HepG2 (cell line): ENCODE data around the gene CASD1. TPM values are rescaled to one million over a fixed set of nuclear protein-coding genes. Genes with fewer than 3 reads are reported as not detected.

Source experiments
- ARNT2 ChIP-seq: sonication (generic); formaldehyde crosslinking; IDR thresholded peaks from 2 replicates; pipeline ENCODE4 v1.8.0; 2022; ENCODE audit warnings: mild to moderate bottlenecking, low read depth, missing genetic modification reagents, moderate library complexity
- ARNTL ChIP-seq: sonication (generic); formaldehyde crosslinking; IDR thresholded peaks from 2 replicates; pipeline ENCODE4 v1.4.0; 2020; ENCODE audit warnings: mild to moderate bottlenecking, missing genetic modification reagents
- CEBPB ChIP-seq: IDR thresholded peaks from 2 replicates; pipeline ENCODE4 v1.6.1; 2011; ENCODE audit warnings: low read depth, low read length, improper control_type of control experiment, borderline replicate concordance
- CEBPG ChIP-seq: IDR thresholded peaks from 2 replicates; pipeline ENCODE4 v1.6.1; 2016
- GATAD2A ChIP-seq: IDR thresholded peaks from 2 replicates; pipeline ENCODE4 v1.6.1; 2016
- GPBP1L1 ChIP-seq: sonication (generic); formaldehyde crosslinking; IDR thresholded peaks from 2 replicates; pipeline ENCODE4 v1.5.0; 2020; ENCODE audit warnings: mild to moderate bottlenecking, missing genetic modification reagents
- NCOA1 ChIP-seq: sonication (generic); formaldehyde crosslinking; IDR thresholded peaks from 2 replicates; pipeline ENCODE4 v1.9.0; 2021; ENCODE audit warnings: missing genetic modification reagents
- PHF20 ChIP-seq: sonication (generic); formaldehyde crosslinking; IDR thresholded peaks from 2 replicates; pipeline ENCODE4 v1.5.0; 2020; ENCODE audit warnings: mild to moderate bottlenecking, missing genetic modification reagents
- TEAD3 ChIP-seq: optimal IDR thresholded peaks from 2 replicates; pipeline ENCODE3; 2016; ENCODE audit warnings: borderline replicate concordance
- YEATS4 ChIP-seq: sonication (generic); formaldehyde crosslinking; IDR thresholded peaks from 2 replicates; pipeline ENCODE4 v1.4.0; 2020; ENCODE audit warnings: missing genetic modification reagents, borderline replicate concordance
- ZBTB1 ChIP-seq: sonication (generic); formaldehyde crosslinking; IDR thresholded peaks from 2 replicates; pipeline ENCODE4 v1.4.0; 2020; ENCODE audit warnings: missing genetic modification reagents, borderline replicate concordance
- ZNF407 ChIP-seq: sonication (generic); formaldehyde crosslinking; IDR thresholded peaks from one replicate; pipeline ENCODE4 v1.5.1; 2020; ENCODE audit warnings: mild to moderate bottlenecking, missing genetic modification reagents; ENCODE audit errors: not compliant biosample characterization
- ZNF546 ChIP-seq: sonication (generic); formaldehyde crosslinking; conservative IDR thresholded peaks from 2 replicates; pipeline ENCODE4 v1.8.1; 2023; ENCODE audit warnings: mild to moderate bottlenecking, missing genetic modification reagents
- ZNF644 ChIP-seq: IDR thresholded peaks from 2 replicates; pipeline ENCODE4 v1.6.1; 2016; ENCODE audit warnings: low read depth
- ZNF7 ChIP-seq: IDR thresholded peaks from 2 replicates; pipeline ENCODE4 v1.6.1; 2016; ENCODE audit warnings: missing biosample characterization, missing genetic modification reagents
- ZNF746 ChIP-seq: sonication (generic); formaldehyde crosslinking; IDR thresholded peaks from 2 replicates; pipeline ENCODE4 v1.8.0; 2022; ENCODE audit warnings: mild to moderate bottlenecking, missing genetic modification reagents
- ZNF839 ChIP-seq: sonication (generic); formaldehyde crosslinking; IDR thresholded peaks from 2 replicates; pipeline ENCODE4 v1.4.0; 2020; ENCODE audit warnings: missing genetic modification reagents, mild to moderate bottlenecking, borderline replicate concordance
- ZSCAN9 ChIP-seq: IDR thresholded peaks from 2 replicates; pipeline ENCODE4 v1.6.1; 2016; ENCODE audit warnings: borderline replicate concordance
- polyA plus RNA-seq, 8 experiments: library from polyadenylated mRNA; depleted of rRNA in 3 of 8; stranded (reverse) in 7 of 8; unstranded in 1 of 8; fragments of >200 nt; fragmentation: Illumina TruSeq in 4 of 8; extraction: Trizol in 4 of 8; gene quantifications; 2 replicates each; pipeline versions ENCODE4 v1.2.1 to v1.2.3, GENCODE V29; 2011 to 2016; ENCODE audit warnings: low read depth in 4 of 8, missing spikeins in 1 of 8, mixed read lengths in 1 of 8; ENCODE audit not compliant: insufficient read depth in 1 of 8
- total RNA-seq, 5 experiments: library from RNA; depleted of rRNA; stranded (reverse); fragments of >200 nt; fragmentation: Illumina TruSeq; extraction: Trizol; gene quantifications; 2 replicates each; pipeline ENCODE4 v1.2.3, GENCODE V29; 2016; ENCODE audit warnings: low read depth in 1 of 5
- TF ChIP-seq, protein P1 (sequence below): sonication (generic); formaldehyde crosslinking; IDR thresholded peaks from 2 replicates; pipeline ENCODE4 v1.8.1; 2023; ENCODE audit warnings: mild to moderate bottlenecking, moderate library complexity, missing genetic modification reagents
- TF ChIP-seq, protein P2 (sequence below): sonication (generic); formaldehyde crosslinking; IDR thresholded peaks from 2 replicates; pipeline ENCODE4 v1.5.0; 2020; ENCODE audit warnings: mild to moderate bottlenecking, missing genetic modification reagents, moderate library complexity

CASD1 gene
- total and polyA plus RNA-seq, 2 of the 13 experiments (the other 11 are each of a cell fraction or from before 2014, with no cell fraction given): 22.9 to 32.6 TPM

- TF ChIP-seq ZNF407 (no peak), PHF20 (CRISPR knock-in tag) (no peak), TEAD3 (CRISPR knock-in tag) (peak; percentile 29), ZNF546 (CRISPR knock-in tag) (no peak), ZNF839 (CRISPR knock-in tag) (no peak), ZNF746 (CRISPR knock-in tag) (no peak), CEBPG (CRISPR knock-in tag) (peak; percentile 74), ARNTL (CRISPR knock-in tag) (no peak), CEBPB (peak; percentile 57; the same call in 1 of the 2 replicates), ARNT2 (CRISPR knock-in tag) (no peak), GPBP1L1 (CRISPR knock-in tag) (no peak), NCOA1 (CRISPR knock-in tag) (no peak), GATAD2A (CRISPR knock-in tag) (peak; percentile 39), ZNF7 (CRISPR knock-in tag) (no peak), ZNF644 (CRISPR knock-in tag) (0 out of 2 replicates have a peak, but pooled peaks have one; percentile 15), ZBTB1 (CRISPR knock-in tag) (no peak), ZSCAN9 (CRISPR knock-in tag) (no peak), YEATS4 (CRISPR knock-in tag) (no peak)
- TF ChIP-seq, protein P1, sequence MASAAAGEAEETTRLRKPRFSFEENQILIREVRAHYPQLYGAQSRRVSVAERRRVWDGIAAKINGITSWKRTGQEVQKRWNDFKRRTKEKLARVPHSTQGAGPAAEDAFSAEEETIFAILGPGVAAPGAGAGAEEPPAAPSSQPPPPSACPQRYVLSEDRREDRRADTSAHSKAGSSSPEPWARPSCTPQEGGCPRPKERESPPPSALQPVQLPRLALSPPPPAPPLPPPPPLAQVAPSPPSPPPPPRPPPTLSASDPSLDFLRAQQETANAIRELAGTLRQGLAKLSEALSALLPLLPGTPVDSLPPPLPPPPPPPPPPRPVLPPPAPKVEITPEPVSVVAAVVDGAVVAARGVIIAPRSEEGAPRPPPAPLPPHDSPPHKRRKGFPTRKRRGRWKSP (CRISPR knock-in tag): no peak; the same call in 1 of the 2 replicates
- TF ChIP-seq, protein P2, sequence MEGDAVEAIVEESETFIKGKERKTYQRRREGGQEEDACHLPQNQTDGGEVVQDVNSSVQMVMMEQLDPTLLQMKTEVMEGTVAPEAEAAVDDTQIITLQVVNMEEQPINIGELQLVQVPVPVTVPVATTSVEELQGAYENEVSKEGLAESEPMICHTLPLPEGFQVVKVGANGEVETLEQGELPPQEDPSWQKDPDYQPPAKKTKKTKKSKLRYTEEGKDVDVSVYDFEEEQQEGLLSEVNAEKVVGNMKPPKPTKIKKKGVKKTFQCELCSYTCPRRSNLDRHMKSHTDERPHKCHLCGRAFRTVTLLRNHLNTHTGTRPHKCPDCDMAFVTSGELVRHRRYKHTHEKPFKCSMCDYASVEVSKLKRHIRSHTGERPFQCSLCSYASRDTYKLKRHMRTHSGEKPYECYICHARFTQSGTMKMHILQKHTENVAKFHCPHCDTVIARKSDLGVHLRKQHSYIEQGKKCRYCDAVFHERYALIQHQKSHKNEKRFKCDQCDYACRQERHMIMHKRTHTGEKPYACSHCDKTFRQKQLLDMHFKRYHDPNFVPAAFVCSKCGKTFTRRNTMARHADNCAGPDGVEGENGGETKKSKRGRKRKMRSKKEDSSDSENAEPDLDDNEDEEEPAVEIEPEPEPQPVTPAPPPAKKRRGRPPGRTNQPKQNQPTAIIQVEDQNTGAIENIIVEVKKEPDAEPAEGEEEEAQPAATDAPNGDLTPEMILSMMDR (CRISPR knock-in tag): no peak
Measured at GRCh38 chr7:94584113-94584512, 74.5 kb downstream of the CASD1 start (continued).
